Tibial nerve (tissue), 4 donors: Measurements from ENCODE around the gene URGCP. TPM values are rescaled to one million over a fixed set of nuclear protein-coding genes. Genes with fewer than 3 reads are reported as not detected.
"Not testable (repeated sequence)": the region's sequence is repeated elsewhere in the genome, so short reads cannot be mapped to it uniquely, and the experiment has no call there.

Source experiments
- DNase-seq, 2 donors: peaks; one replicate each; pipeline ENCODE4 v3.0.0-alpha.2; 2019; ENCODE audit warnings: low spot score in 2 of 2
- H3K27ac ChIP-seq, 4 donors: fragments of 200-600 bp; sonication (generic) in 3 of 4; one replicate each; pipeline ENCODE4 v1.5.1; 2017 to 2019; ENCODE audit warnings: mild to moderate bottlenecking in 1 of 4
- H3K27me3 ChIP-seq, 2 donors: fragments of 200-600 bp; sonication (generic) in 1 of 2; one replicate each; pipeline versions ENCODE4 v1.5.1 to v1.6.0; 2017 to 2019
- H3K36me3 ChIP-seq, 3 donors: fragments of 200-600 bp; sonication (generic); one replicate each; pipeline ENCODE4 v1.5.1; 2018 to 2019
- H3K4me1 ChIP-seq, 4 donors: fragments of 200-600 bp; sonication (generic) in 3 of 4; one replicate each; pipeline ENCODE4 v1.5.1; 2017 to 2019
- H3K4me3 ChIP-seq, 4 donors: fragments of 200-600 bp; sonication (generic) in 3 of 4; one replicate each; pipeline ENCODE4 v1.5.1; 2017 to 2019; ENCODE audit warnings: mild to moderate bottlenecking in 1 of 4, moderate library complexity in 1 of 4
- H3K9me3 ChIP-seq, 4 donors: fragments of 200-600 bp; sonication (generic) in 3 of 4; one replicate each; pipeline ENCODE4 v1.5.1; 2017 to 2019
- CTCF ChIP-seq, 5 experiments: fragments of 200-600 bp in 3 of 5; fragments of 450-650 bp in 2 of 5; sonication (generic) in 3 of 5; IDR thresholded peaks; one replicate each; pipeline ENCODE4 v1.5.1; 2016 to 2019; ENCODE audit warnings: antibody characterized with exemption in 5 of 5, mild to moderate bottlenecking in 3 of 5, moderate library complexity in 2 of 5
- EP300 ChIP-seq, 2 donors: sonication (generic); formaldehyde crosslinking; IDR thresholded peaks; one replicate each; pipeline ENCODE4 v1.6.1; 2017; ENCODE audit warnings: antibody characterized with exemption in 2 of 2, mild to moderate bottlenecking in 1 of 2
- POLR2A ChIP-seq, 2 donors: fragments of 450-650 bp; IDR thresholded peaks; one replicate each; pipeline ENCODE4 v1.6.1; 2017; ENCODE audit warnings: antibody characterized with exemption in 2 of 2, mild to moderate bottlenecking in 2 of 2, moderate library complexity in 2 of 2
- WGBS, 2 donors: methylation state at CpG; one replicate each; pipeline ENCODE4 v1.1.5; 2018; 5-methylcytosine and 5-hydroxymethylcytosine counted together
- total RNA-seq, 4 donors: library from RNA; depleted of rRNA; stranded (reverse); fragments of >200 nt; gene quantifications; one replicate each; pipeline ENCODE4 v1.1.0, GENCODE V29; 2016

URGCP gene
- total RNA-seq, 4 donors from 2014 or later = 25.7 to 32.0 (median 28.8) TPM

GRCh38 chr7:43914795-43915194 lies 8.4 kb upstream of the URGCP start:
- Histone ChIP-seq H3K9me3 (no peaks in the 10 kb centered on the region), H3K4me1 (no peaks in the 10 kb centered on the region), H3K27ac (no peak overlapping the region), H3K36me3 (peaks cover 0 to 9% (median 0%) of the 10 kb centered on the region in 3 donors), H3K4me3 (no peak overlapping the region), H3K27me3 (no peaks in the 10 kb centered on the region)
- 83 to 89% methylated on average over 5 of the region's 5 CpGs for WGBS, 2 donors
- no peak for DNase-seq
- TF ChIP-seq POLR2A (IDR thresholded peaks at IDR 0.05) = no peak
- no peak for TF ChIP-seq CTCF (IDR thresholded peaks at IDR 0.05)
- TF ChIP-seq EP300 (IDR thresholded peaks at IDR 0.05) = no peak

DNA sequence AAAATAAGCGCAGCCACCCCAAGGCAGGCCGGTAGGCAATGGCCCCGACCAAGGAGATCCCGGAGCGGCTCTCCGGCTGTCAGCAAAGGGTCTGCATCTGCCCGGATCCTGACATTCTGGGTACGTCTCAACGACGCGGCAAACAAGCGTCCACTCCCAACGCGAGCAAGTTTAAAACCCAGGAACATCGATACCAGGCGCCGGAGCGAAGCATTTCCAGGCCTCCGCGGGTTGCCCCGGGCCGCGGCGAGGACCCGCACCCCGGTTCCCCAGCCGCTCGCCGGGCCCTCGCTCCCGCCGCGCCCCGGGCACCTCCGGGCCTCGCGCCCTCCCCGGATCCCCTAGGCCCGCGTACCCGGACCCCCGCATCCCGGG lies 453 bp downstream of the URGCP start:
- H3K9me3 ChIP-seq = no peaks in the 10 kb centered on the region
- TF ChIP-seq CTCF (IDR thresholded peaks at IDR 0.05) = no peak
- TF ChIP-seq EP300 (IDR thresholded peaks at IDR 0.05) = no peak
- no peak for TF ChIP-seq POLR2A (IDR thresholded peaks at IDR 0.05)
- 1% methylated on average over 18 to 43 of the region's 43 CpGs for WGBS, 2 donors
- H3K4me3 ChIP-seq = peak overlapping the region; percentile 49 to 90 (median 74)
- no peak for DNase-seq
- H3K36me3 ChIP-seq = no peaks in the 10 kb centered on the region
- H3K4me1 ChIP-seq = peaks cover 0 to 43% (median 12%) of the 10 kb centered on the region in 4 donors
- H3K27ac ChIP-seq = peak overlapping the region; percentile 87 to 95 (median 89)
- H3K27me3 ChIP-seq = no peaks in the 10 kb centered on the region

GRCh38 chr7:43905209-43905946 lies 1.0 kb downstream of the URGCP start:
- Histone ChIP-seq H3K4me1 (peaks cover 0 to 47% (median 12%) of the 10 kb centered on the region in 4 donors), H3K4me3 (peak overlapping the region; percentile 49 to 90 (median 74)), H3K27ac (peak overlapping the region; percentile 87 to 95 (median 89)), H3K9me3 (no peaks in the 10 kb centered on the region), H3K36me3 (no peaks in the 10 kb centered on the region), H3K27me3 (no peaks in the 10 kb centered on the region)
- TF ChIP-seq EP300 (IDR thresholded peaks at IDR 0.05) = no peak
- TF ChIP-seq POLR2A (IDR thresholded peaks at IDR 0.05) = no peak
- DNase-seq = no peak
- 27 to 35% methylated on average over 8 of the region's 8 CpGs for WGBS, 2 donors

DNA sequence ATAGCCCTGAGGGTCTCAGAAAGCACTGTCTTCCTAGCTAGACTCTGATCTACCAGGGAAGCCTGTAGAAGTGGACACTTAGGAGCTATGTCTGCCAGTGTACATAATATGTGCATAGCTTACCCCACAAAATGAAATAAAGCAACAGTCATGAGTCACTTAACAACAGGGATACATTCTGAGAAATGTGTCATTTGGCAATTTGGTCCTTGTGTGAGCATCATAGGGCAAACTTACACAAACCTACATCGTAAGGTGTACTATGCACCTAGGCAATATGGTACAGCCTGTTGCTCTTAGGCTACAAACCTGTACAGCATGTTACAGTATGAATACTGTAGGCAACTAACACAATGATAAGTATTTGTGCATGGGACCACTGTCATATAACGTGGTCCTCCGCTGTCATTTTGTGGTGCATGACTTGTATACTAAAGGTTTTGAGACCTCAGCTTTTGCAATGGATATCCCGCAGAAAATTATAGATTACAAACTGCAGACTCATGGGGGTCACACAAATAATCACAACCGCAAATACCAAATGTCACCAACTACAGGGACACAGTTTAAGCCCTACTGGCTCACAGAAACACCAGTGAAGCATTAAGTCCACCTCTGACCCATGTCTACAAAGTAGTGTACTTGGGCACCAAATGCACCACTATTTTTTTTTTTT lies 1.7 kb downstream of the URGCP start:
- 86 to 91% methylated on average over 5 of the region's 5 CpGs for WGBS, 2 donors
- H3K27me3 ChIP-seq = no peaks in the 10 kb centered on the region
- TF ChIP-seq CTCF (IDR thresholded peaks at IDR 0.05) (no peak), POLR2A (IDR thresholded peaks at IDR 0.05) (no peak), EP300 (IDR thresholded peaks at IDR 0.05) (no peak)
- DNase-seq = no peak
- H3K27ac ChIP-seq = peak overlapping the region in 3 of 4 donors; percentile 14 to 95 (median 91)
- peaks cover 0 to 47% (median 12%) of the 10 kb centered on the region in 4 donors for H3K4me1 ChIP-seq
- H3K4me3 ChIP-seq = no peak overlapping the region
- H3K9me3 ChIP-seq = no peaks in the 10 kb centered on the region
- no peaks in the 10 kb centered on the region for H3K36me3 ChIP-seq

DNA sequence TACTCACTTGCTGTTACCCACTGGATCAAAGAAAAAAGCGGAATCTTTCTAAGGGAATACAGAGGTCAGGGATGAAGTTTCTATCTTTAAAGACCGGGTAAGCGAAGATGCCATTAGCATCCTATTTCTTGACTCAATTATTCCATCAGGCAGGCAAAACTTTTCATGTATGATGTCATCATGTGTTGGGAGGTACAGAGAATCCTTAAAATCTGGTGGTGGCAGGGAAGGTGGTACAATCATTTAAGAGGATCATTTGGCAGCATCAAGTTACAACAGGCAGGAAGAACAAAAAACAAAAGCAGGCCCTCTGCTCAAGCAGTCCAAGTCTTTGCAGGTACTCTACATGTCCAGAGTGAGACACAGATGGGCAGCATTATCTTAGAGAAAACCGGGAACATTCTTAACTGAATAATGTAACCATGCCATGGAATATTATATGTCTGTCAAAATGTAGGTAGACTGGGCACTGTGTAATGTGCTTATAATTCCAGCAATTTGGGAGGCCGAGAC lies 3.8 kb downstream of the URGCP start:
- no peak overlapping the region for H3K4me3 ChIP-seq
- no peak overlapping the region for H3K27ac ChIP-seq
- H3K36me3 ChIP-seq = no peaks in the 10 kb centered on the region
- H3K27me3 ChIP-seq = no peaks in the 10 kb centered on the region
- H3K9me3 ChIP-seq = no peaks in the 10 kb centered on the region
- 94 to 95% methylated on average over 5 of the region's 5 CpGs for WGBS, 2 donors
- TF ChIP-seq EP300 (IDR thresholded peaks at IDR 0.05) (no peak), CTCF (IDR thresholded peaks at IDR 0.05) (no peak), POLR2A (IDR thresholded peaks at IDR 0.05) (no peak)
- H3K4me1 ChIP-seq = peaks cover 0 to 50% (median 12%) of the 10 kb centered on the region in 4 donors
- DNase-seq = no peak

GRCh38 chr7:43898571-43898970 lies 7.8 kb downstream of the URGCP start:
- peaks cover 0 to 23% (median 0%) of the 10 kb centered on the region in 4 donors for H3K4me1 ChIP-seq
- WGBS, 2 donors = 98 to 99% methylated on average over 2 of the region's 2 CpGs
- H3K27ac ChIP-seq, H3K27me3 ChIP-seq, DNase-seq, H3K9me3 ChIP-seq, H3K4me3 ChIP-seq, H3K36me3 ChIP-seq: not testable (repeated sequence)
